ENCODE results near the gene ADGRE2. TPM values are rescaled to one million over a fixed set of nuclear protein-coding genes. Genes with fewer than 3 reads are reported as not detected.

ADGRE2 gene
- total RNA-seq, 1 donor from 2014 or later = not detected

Other genes with a start within 250 kb of the ADGRE2 start
- gene TECR, start 249.0 kb downstream of the ADGRE2 start, total RNA-seq = 136 and 139 TPM in 2 replicates
- 149 and 158 TPM in 2 replicates for gene NDUFB7, start 206.5 kb downstream of the ADGRE2 start, total RNA-seq
- gene CLEC17A, start 195.5 kb downstream of the ADGRE2 start, total RNA-seq = not detected in 2 replicates
- not detected in 2 replicates for gene ADGRE3, start 103.7 kb downstream of the ADGRE2 start, total RNA-seq
- 23.0 and 26.2 TPM in 2 replicates for gene ZNF333, start 88.5 kb downstream of the ADGRE2 start, total RNA-seq
- gene OR7A5, start 56.6 kb upstream of the ADGRE2 start, total RNA-seq = not detected in 2 replicates
- gene OR7C1, start 56.6 kb upstream of the ADGRE2 start, total RNA-seq = not detected in 2 replicates
- not detected in 2 replicates for gene OR7A10, start 70.4 kb upstream of the ADGRE2 start, total RNA-seq
- not detected in 2 replicates for gene OR7A17, start 107.6 kb upstream of the ADGRE2 start, total RNA-seq
- not detected in 2 replicates for gene OR7C2, start 162.9 kb upstream of the ADGRE2 start, total RNA-seq
- gene SLC1A6, start 201.3 kb upstream of the ADGRE2 start, total RNA-seq = not detected in 2 replicates

All from osteocyte (in vitro differentiated cells).